SH-SY5Y (cell line): ENCODE data around the gene TPT1.

Experiments used
- GATA2 ChIP-seq: IDR thresholded peaks from 2 replicates; pipeline ENCODE4 v1.6.1; 2011; ENCODE audit warnings: mild to moderate bottlenecking, low read depth, low read length
- GATA3 ChIP-seq: IDR thresholded peaks from 2 replicates; pipeline ENCODE4 v1.6.1; 2011; ENCODE audit warnings: low read depth, mild to moderate bottlenecking, low read length, moderate library complexity

GRCh38 chr13:45370922-45371406 is 30.0 kb upstream of the TPT1 start:
- TF ChIP-seq GATA3 = no peak
- TF ChIP-seq GATA2 = no peak
